CD4-positive, alpha-beta T cell treated with Interleukin-4 for 4 hours (primary cell): ENCODE measurements around the gene SNTG2.

Source experiments
- DNase-seq: peaks from one replicate; pipeline ENCODE4 v3.0.0-alpha.2; 2020

Gene SNTG2

GRCh38 chr2:1299043-1299442, 348.4 kb downstream of the SNTG2 start:
- DNase-seq, result no peak

- DNase-seq, result no peak
Observed at GRCh38 chr2:1300284-1300683, 349.6 kb downstream of the SNTG2 start.

- DNase-seq, result no peak
Observed at GRCh38 chr2:1301056-1301455, 350.4 kb downstream of the SNTG2 start.

- no peak for DNase-seq
Observed at GRCh38 chr2:1305342-1306013, 354.8 kb downstream of the SNTG2 start.

GRCh38 chr2:1306014-1306686, 355.5 kb downstream of the SNTG2 start:
- no peak for DNase-seq

GRCh38 chr2:1306687-1307516, 356.3 kb downstream of the SNTG2 start:
- no peak for DNase-seq

- DNase-seq, result no peak
Observed at GRCh38 chr2:1307670-1308069, 357.0 kb downstream of the SNTG2 start.

- DNase-seq, result no peak
Observed at GRCh38 chr2:1308678-1309077, 358.0 kb downstream of the SNTG2 start.

- no peak for DNase-seq
Observed at GRCh38 chr2:1309507-1309906, 358.9 kb downstream of the SNTG2 start.

- DNase-seq, result no peak
Observed at GRCh38 chr2:1310202-1310601, 359.6 kb downstream of the SNTG2 start.

- no peak for DNase-seq
Observed at GRCh38 chr2:1310866-1311265, 360.2 kb downstream of the SNTG2 start.

- DNase-seq, result no peak
Observed at GRCh38 chr2:1313240-1313924, 362.7 kb downstream of the SNTG2 start.

- DNase-seq, result no peak
Observed at GRCh38 chr2:1314254-1314653, 363.6 kb downstream of the SNTG2 start.

GRCh38 chr2:1318366-1319009, 367.8 kb downstream of the SNTG2 start:
- no peak for DNase-seq

- DNase-seq, result no peak
Observed at GRCh38 chr2:1319393-1319792, 368.7 kb downstream of the SNTG2 start.

- no peak for DNase-seq
Observed at GRCh38 chr2:1321321-1321720, 370.7 kb downstream of the SNTG2 start.

- DNase-seq, result no peak
Observed at GRCh38 chr2:1324884-1325283, 374.2 kb downstream of the SNTG2 start.

GRCh38 chr2:1328684-1329083, 378.0 kb downstream of the SNTG2 start:
- DNase-seq, result no peak

GRCh38 chr2:1339388-1340140, 388.9 kb downstream of the SNTG2 start:
- DNase-seq, result no peak

- no peak for DNase-seq
Observed at GRCh38 chr2:1340141-1340512, 389.5 kb downstream of the SNTG2 start.

GRCh38 chr2:1341404-1342120, 390.9 kb downstream of the SNTG2 start:
- no peak for DNase-seq
